Sigmoid colon (tissue), 7 donors: ENCODE data around the gene TPBGL. TPM values are rescaled to one million over a fixed set of nuclear protein-coding genes. Genes with fewer than 3 reads are reported as not detected.

ENCODE experiments used
- DNase-seq: peaks from one replicate; pipeline ENCODE4 v3.0.0-alpha.2; 2019
- H3K27ac ChIP-seq, 4 donors: fragments of 200-600 bp; sonication (generic); one replicate each; pipeline ENCODE4 v1.5.1; 2016 to 2019; ENCODE audit warnings: mild to moderate bottlenecking in 1 of 4
- H3K27me3 ChIP-seq, 3 donors: fragments of 200-600 bp; sonication (generic); one replicate each; pipeline ENCODE4 v1.5.1; 2019; ENCODE audit warnings: mild to moderate bottlenecking in 1 of 3
- H3K36me3 ChIP-seq, 4 donors: fragments of 200-600 bp; sonication (generic); one replicate each; pipeline ENCODE4 v1.5.1; 2016 to 2019
- H3K4me1 ChIP-seq, 4 donors: fragments of 200-600 bp; sonication (generic); one replicate each; pipeline ENCODE4 v1.5.1; 2017 to 2019
- H3K4me3 ChIP-seq, 4 donors: fragments of 200-600 bp; sonication (generic); one replicate each; pipeline ENCODE4 v1.5.1; 2017 to 2019; ENCODE audit warnings: mild to moderate bottlenecking in 2 of 4, moderate library complexity in 1 of 4
- H3K9me3 ChIP-seq, 4 donors: fragments of 200-600 bp in 3 of 4; sonication (generic) in 3 of 4; one replicate each; pipeline versions ENCODE4 v1.5.1 to v1.6.1; 2013 to 2019
- EP300 ChIP-seq, 4 donors: sonication (generic); formaldehyde crosslinking; IDR thresholded peaks; one replicate each; pipeline ENCODE4 v1.6.1; 2017; ENCODE audit warnings: antibody characterized with exemption in 4 of 4
- POLR2A ChIP-seq, 2 donors: fragments of 450-650 bp; IDR thresholded peaks; one replicate each; pipeline ENCODE4 v1.6.1; 2016; ENCODE audit warnings: antibody characterized with exemption in 2 of 2, mild to moderate bottlenecking in 2 of 2, moderate library complexity in 2 of 2
- POLR2AphosphoS5 ChIP-seq, 4 donors: sonication (generic); formaldehyde crosslinking; IDR thresholded peaks; one replicate each; pipeline ENCODE4 v1.6.1; 2017; ENCODE audit warnings: antibody characterized with exemption in 4 of 4
- WGBS, 2 donors: extraction: QIAGEN DNeasy Blood & Tissue Kit; methylation state at CpG; one replicate each; pipeline ENCODE4 v1.1.7; 2013; 5-methylcytosine and 5-hydroxymethylcytosine counted together
- intact Hi-C: fragments of 100-400 bp; cut with DNase I; formaldehyde crosslinking; loops from one replicate; pipeline ENCODE4 v1.15.1; 2023
- polyA plus RNA-seq, 3 donors: library from polyadenylated mRNA; stranded (reverse); fragments of 200-250 nt; gene quantifications; one replicate each; pipeline ENCODE4 v1.2.3, GENCODE V29; 2013
- total RNA-seq, 4 donors: library from RNA; depleted of rRNA; stranded (reverse); fragments of >200 nt; gene quantifications; one replicate each; pipeline ENCODE4 v1.1.0, GENCODE V29; 2016
- TF ChIP-seq, protein P1 (sequence below), 4 experiments: fragments of 450-650 bp in 3 of 4; fragments of 200-600 bp in 1 of 4; IDR thresholded peaks; one replicate each; pipeline ENCODE4 v1.5.1; 2016 to 2019; ENCODE audit warnings: antibody characterized with exemption in 4 of 4, mild to moderate bottlenecking in 3 of 4, moderate library complexity in 2 of 4
- donor health status: healthy with polysubstance abuse.
- donor health status: Bipolar disorder and iron deficiency.
- donor health status: healthy.

The TPBGL gene
- total and polyA plus RNA-seq, 7 donors, result 0.28 to 0.68 (median 0.34) TPM; not detected in 3

DNA sequence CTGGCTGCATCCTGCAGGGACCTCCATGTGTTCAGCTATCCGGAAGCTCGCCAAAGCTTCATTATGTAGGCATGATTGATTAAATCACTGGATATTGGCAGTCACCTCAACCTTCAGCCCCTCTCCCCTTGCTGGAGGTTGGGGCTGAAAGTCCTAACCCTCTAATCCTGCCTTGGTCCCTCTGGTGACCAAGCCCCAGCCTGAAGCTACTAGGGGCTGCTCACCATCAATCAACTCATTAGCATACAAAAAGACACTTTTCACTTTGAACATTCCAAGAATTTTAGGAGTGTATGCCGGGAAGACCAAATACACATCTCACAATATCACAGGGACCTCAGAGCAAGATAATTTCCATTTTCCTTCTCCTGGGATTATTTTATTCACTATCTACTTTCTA, 38.8 kb upstream of the TPBGL start:
- intact Hi-C loops, result no loop called here
- Histone ChIP-seq H3K27ac (no peak overlapping the region), H3K9me3 (no peaks in the 10 kb centered on the region), H3K27me3 (no peaks in the 10 kb centered on the region), H3K4me3 (no peak overlapping the region), H3K36me3 (no peaks in the 10 kb centered on the region), H3K4me1 (no peaks in the 10 kb centered on the region)
- 86 to 90% methylated on average over 3 of the region's 3 CpGs for WGBS, 2 donors
- no peak for TF ChIP-seq POLR2AphosphoS5 (IDR thresholded peaks at IDR 0.05)
- no peak for TF ChIP-seq POLR2A (IDR thresholded peaks at IDR 0.05)
- DNase-seq, result peak; percentile 40

DNA sequence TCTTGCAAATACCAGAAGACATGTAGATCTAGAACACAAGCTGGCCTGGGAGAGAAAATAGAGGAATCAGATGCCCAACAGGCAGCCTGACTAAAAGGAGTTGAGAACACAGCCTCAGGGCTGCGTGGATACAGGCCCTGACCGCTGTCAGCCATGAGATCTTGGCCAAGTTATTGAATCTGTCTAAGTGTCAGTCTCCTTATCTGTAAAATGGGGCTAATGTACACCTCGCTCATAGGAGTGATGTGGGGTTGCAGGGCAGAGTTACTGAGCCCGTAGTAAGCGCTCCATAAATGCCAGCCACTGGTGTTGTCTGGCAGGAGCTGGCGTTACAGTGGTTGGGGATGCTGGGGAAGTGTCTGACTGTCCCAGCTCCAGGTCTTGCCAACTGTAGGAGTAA, 38.4 kb upstream of the TPBGL start:
- no peaks in the 10 kb centered on the region for H3K9me3 ChIP-seq
- no peak overlapping the region for H3K4me3 ChIP-seq
- H3K4me1 ChIP-seq, result no peaks in the 10 kb centered on the region
- 90 to 92% methylated on average over 6 of the region's 6 CpGs for WGBS, 2 donors
- H3K36me3 ChIP-seq, result no peaks in the 10 kb centered on the region
- peak; percentile 25 for DNase-seq
- no peaks in the 10 kb centered on the region for H3K27me3 ChIP-seq
- TF ChIP-seq POLR2A (IDR thresholded peaks at IDR 0.05) (no peak), POLR2AphosphoS5 (IDR thresholded peaks at IDR 0.05) (no peak), EP300 (IDR thresholded peaks at IDR 0.05) (no peak)
- TF ChIP-seq, protein P1, sequence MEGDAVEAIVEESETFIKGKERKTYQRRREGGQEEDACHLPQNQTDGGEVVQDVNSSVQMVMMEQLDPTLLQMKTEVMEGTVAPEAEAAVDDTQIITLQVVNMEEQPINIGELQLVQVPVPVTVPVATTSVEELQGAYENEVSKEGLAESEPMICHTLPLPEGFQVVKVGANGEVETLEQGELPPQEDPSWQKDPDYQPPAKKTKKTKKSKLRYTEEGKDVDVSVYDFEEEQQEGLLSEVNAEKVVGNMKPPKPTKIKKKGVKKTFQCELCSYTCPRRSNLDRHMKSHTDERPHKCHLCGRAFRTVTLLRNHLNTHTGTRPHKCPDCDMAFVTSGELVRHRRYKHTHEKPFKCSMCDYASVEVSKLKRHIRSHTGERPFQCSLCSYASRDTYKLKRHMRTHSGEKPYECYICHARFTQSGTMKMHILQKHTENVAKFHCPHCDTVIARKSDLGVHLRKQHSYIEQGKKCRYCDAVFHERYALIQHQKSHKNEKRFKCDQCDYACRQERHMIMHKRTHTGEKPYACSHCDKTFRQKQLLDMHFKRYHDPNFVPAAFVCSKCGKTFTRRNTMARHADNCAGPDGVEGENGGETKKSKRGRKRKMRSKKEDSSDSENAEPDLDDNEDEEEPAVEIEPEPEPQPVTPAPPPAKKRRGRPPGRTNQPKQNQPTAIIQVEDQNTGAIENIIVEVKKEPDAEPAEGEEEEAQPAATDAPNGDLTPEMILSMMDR (IDR thresholded peaks at IDR 0.05), result no peak
- no peak overlapping the region for H3K27ac ChIP-seq
- intact Hi-C loops, result no loop called here

DNA sequence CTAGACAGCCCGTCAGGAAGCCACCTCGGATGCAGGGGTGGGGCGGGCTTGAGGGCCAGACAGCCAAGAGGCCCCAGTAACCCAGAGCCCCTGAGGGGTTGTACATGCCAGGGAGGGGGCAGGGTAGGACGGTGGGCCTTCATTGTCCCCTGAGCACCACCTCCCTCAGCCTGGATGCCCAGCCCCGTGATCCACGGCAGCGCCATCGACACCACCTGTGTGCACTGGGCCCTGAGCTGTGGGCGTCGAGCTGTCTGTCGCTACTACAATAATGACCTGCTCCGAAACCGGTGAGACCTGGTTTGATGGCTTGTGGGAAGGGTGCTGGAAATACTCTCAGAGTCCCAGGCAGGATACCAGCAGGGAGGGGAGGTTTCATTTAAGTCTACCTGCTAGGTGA, 37.4 kb upstream of the TPBGL start:
- intact Hi-C loops, result no loop called here
- no peaks in the 10 kb centered on the region for H3K9me3 ChIP-seq
- H3K27me3 ChIP-seq, result no peaks in the 10 kb centered on the region
- 87 to 90% methylated on average over 13 of the region's 13 CpGs for WGBS, 2 donors
- no peak overlapping the region for H3K4me3 ChIP-seq
- no peaks in the 10 kb centered on the region for H3K36me3 ChIP-seq
- DNase-seq, result no peak
- no peaks in the 10 kb centered on the region for H3K4me1 ChIP-seq
- no peak overlapping the region for H3K27ac ChIP-seq
- TF ChIP-seq POLR2AphosphoS5 (IDR thresholded peaks at IDR 0.05), result no peak
- TF ChIP-seq EP300 (IDR thresholded peaks at IDR 0.05), result no peak
- TF ChIP-seq, protein P1 (IDR thresholded peaks at IDR 0.05), result no peak
- TF ChIP-seq POLR2A (IDR thresholded peaks at IDR 0.05), result no peak

DNA sequence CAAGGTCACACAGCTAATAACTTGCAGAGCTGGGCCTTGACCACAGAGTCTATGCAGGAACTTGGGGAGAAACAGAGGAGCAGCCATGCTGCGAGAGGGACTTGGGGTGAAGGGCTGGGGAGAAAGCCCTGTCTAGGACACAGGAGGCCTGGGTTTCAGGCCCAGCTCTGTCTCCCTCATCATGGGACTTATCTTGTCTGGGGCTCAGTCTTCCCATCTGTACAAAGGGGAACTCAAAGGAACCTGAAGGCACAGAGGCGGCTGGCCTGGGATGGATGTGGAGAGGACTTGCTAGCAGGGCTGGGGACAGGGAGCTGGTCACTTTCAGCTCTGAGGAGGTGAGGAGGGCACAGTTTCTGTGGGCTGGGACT, 36.9 kb upstream of the TPBGL start:
- 93 to 99% methylated on average over 2 of the region's 2 CpGs for WGBS, 2 donors
- H3K4me1 ChIP-seq, result no peaks in the 10 kb centered on the region
- no peak overlapping the region for H3K27ac ChIP-seq
- TF ChIP-seq POLR2AphosphoS5 (IDR thresholded peaks at IDR 0.05) (no peak), EP300 (IDR thresholded peaks at IDR 0.05) (no peak), POLR2A (IDR thresholded peaks at IDR 0.05) (no peak)
- TF ChIP-seq, protein P1 (IDR thresholded peaks at IDR 0.05), result no peak
- no peak for DNase-seq
- no peak overlapping the region for H3K4me3 ChIP-seq
- H3K27me3 ChIP-seq, result no peaks in the 10 kb centered on the region
- intact Hi-C loops, result loop anchor here (2.0 kb wide), 1 partner anchor 63 kb away; no protein-coding TSS in a partner anchor
- H3K9me3 ChIP-seq, result no peaks in the 10 kb centered on the region
- no peaks in the 10 kb centered on the region for H3K36me3 ChIP-seq

DNA sequence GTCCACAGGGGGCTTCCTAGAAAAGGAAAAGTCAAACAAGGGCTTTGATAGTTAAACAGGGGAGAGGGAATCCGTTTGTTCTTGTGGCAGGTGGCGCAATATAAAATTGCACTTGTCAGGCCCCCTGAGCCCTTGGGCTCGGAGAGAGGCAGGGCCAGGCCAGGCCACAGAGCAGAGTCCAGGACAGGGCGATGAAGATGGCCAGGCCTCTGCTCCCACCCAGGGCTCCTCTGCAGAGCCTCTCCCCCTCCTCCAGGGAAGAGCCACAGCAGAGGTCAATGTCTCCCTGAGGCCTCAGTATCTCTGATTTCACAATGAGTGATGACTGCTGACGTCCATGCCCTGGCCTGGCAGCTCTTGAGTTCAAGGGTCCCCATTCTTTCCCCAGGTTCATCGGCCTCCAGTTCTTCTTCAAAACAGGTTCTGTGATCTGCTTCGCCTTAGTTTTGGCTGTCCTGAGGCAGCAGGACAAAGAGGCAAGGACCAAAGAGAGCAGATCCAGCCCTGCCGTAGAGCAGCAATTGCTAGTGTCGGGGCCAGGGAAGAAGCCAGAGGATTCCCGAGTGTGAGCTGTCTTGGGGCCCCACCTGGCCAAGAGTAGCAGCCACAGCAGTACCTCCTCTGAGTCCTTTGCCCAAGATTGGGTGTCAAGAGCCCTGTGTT, 36.4 kb upstream of the TPBGL start:
- no peak overlapping the region for H3K4me3 ChIP-seq
- DNase-seq, result peak; percentile 57
- no peak for TF ChIP-seq EP300 (IDR thresholded peaks at IDR 0.05)
- TF ChIP-seq, protein P1 (IDR thresholded peaks at IDR 0.05), result no peak
- no peak for TF ChIP-seq POLR2AphosphoS5 (IDR thresholded peaks at IDR 0.05)
- TF ChIP-seq POLR2A (IDR thresholded peaks at IDR 0.05), result no peak
- no peaks in the 10 kb centered on the region for H3K9me3 ChIP-seq
- no peaks in the 10 kb centered on the region for H3K4me1 ChIP-seq
- no peaks in the 10 kb centered on the region for H3K36me3 ChIP-seq
- no peaks in the 10 kb centered on the region for H3K27me3 ChIP-seq
- intact Hi-C loops, result loop anchor here (2.0 kb wide), 1 partner anchor 63 kb away; no protein-coding TSS in a partner anchor
- 87 to 90% methylated on average over 10 of the region's 10 CpGs for WGBS, 2 donors
- no peak overlapping the region for H3K27ac ChIP-seq
